ENCODE data around the gene KPNA4. TPM values are rescaled to one million over a fixed set of nuclear protein-coding genes. Genes with fewer than 3 reads are reported as not detected.
"Not testable (repeated sequence)": the region's sequence is repeated elsewhere in the genome, so short reads cannot be mapped to it uniquely, and the experiment has no call there.

Gene KPNA4
- 72.5 and 75.9 TPM in 2 replicates for total RNA-seq

GRCh38 chr3:160565442-160566403 lies at the start of gene KPNA4:
Gene KPNA4 (minus strand): TSS chr3:160565571. CDS start chr3:160565282, 289 bp downstream.
- intact Hi-C loops (cut with micrococcal nuclease) = loop anchor here (1.0 to 5.0 kb wide), 6 partner anchors 116 to 656 kb away; partner anchors contain the start of genes IFT80, NMD3, SMC4 and TRIM59
- DNase-seq = peak; percentile 99
- Mint-ChIP-seq H3K4me1 (peaks cover 52% of the 10 kb centered on the region), H3K36me3 (ENCODE audit: low read depth) (peaks cover 34% of the 10 kb centered on the region), H3K27ac (peak within 1 kb of the TSS; percentile 100), H3K4me3 (peak within 1 kb of the TSS; percentile 100), H3K9me3 (no peaks in the 10 kb centered on the region), H3K27me3 (no peaks in the 10 kb centered on the region)

GRCh38 chr3:160613661-160614060 lies 48.3 kb upstream of the KPNA4 start:
- Mint-ChIP-seq H3K9me3 (no peaks in the 10 kb centered on the region), H3K36me3 (ENCODE audit: low read depth) (no peaks in the 10 kb centered on the region), H3K4me3 (no peak overlapping the region), H3K27me3 (peaks cover 34% of the 10 kb centered on the region), H3K27ac (no peak overlapping the region), H3K4me1 (no peaks in the 10 kb centered on the region)
- no peak for DNase-seq
- intact Hi-C loops (cut with micrococcal nuclease) = no loop called here

GRCh38 chr3:160612386-160613075 lies 47.2 kb upstream of the KPNA4 start:
- Mint-ChIP-seq H3K4me3 (no peak overlapping the region), H3K9me3 (no peaks in the 10 kb centered on the region), H3K27me3 (peaks cover 35% of the 10 kb centered on the region), H3K4me1 (no peaks in the 10 kb centered on the region), H3K36me3 (ENCODE audit: low read depth) (no peaks in the 10 kb centered on the region), H3K27ac (no peak overlapping the region)
- no peak for DNase-seq
- intact Hi-C loops (cut with micrococcal nuclease) = no loop called here

- Mint-ChIP-seq H3K36me3 (ENCODE audit: low read depth) (no peaks in the 10 kb centered on the region), H3K4me3 (no peak overlapping the region), H3K9me3 (no peaks in the 10 kb centered on the region), H3K27ac (no peak overlapping the region), H3K4me1 (no peaks in the 10 kb centered on the region), H3K27me3 (peaks cover 30% of the 10 kb centered on the region)
- intact Hi-C loops (cut with micrococcal nuclease) = no loop called here
- no peak for DNase-seq
Measured at GRCh38 chr3:160611141-160611540, 45.8 kb upstream of the KPNA4 start.

GRCh38 chr3:160608870-160609269 lies 43.5 kb upstream of the KPNA4 start:
- no peaks in the 10 kb centered on the region for H3K4me1 Mint-ChIP-seq

GRCh38 chr3:160607826-160608225 lies 42.5 kb upstream of the KPNA4 start:
- peaks cover 9% of the 10 kb centered on the region for H3K27me3 Mint-ChIP-seq
- DNase-seq = no peak
- H3K9me3 Mint-ChIP-seq = no peaks in the 10 kb centered on the region
- no peak overlapping the region for H3K27ac Mint-ChIP-seq
- intact Hi-C loops (cut with micrococcal nuclease) = no loop called here
- no peaks in the 10 kb centered on the region for H3K36me3 Mint-ChIP-seq (ENCODE audit: low read depth)
- H3K4me3 Mint-ChIP-seq = no peak overlapping the region
- no peaks in the 10 kb centered on the region for H3K4me1 Mint-ChIP-seq

More at GRCh38 chr3:160608870-160609269, 43.5 kb upstream of the KPNA4 start:
- intact Hi-C loops (cut with micrococcal nuclease) = no loop called here
- no peaks in the 10 kb centered on the region for H3K9me3 Mint-ChIP-seq
- peaks cover 17% of the 10 kb centered on the region for H3K27me3 Mint-ChIP-seq
- H3K36me3 Mint-ChIP-seq (ENCODE audit: low read depth) = no peaks in the 10 kb centered on the region
- H3K27ac Mint-ChIP-seq = no peak overlapping the region
- DNase-seq = no peak
- H3K4me3 Mint-ChIP-seq = no peak overlapping the region

- Mint-ChIP-seq H3K4me1 (no peaks in the 10 kb centered on the region), H3K27ac (no peak overlapping the region), H3K36me3 (ENCODE audit: low read depth) (no peaks in the 10 kb centered on the region), H3K9me3 (no peaks in the 10 kb centered on the region), H3K27me3 (peaks cover 6% of the 10 kb centered on the region), H3K4me3 (no peak overlapping the region)
- no peak for DNase-seq
- intact Hi-C loops (cut with micrococcal nuclease) = no loop called here
Measured at GRCh38 chr3:160605315-160605714, 39.9 kb upstream of the KPNA4 start.

- H3K9me3 Mint-ChIP-seq = not testable (repeated sequence)
Measured at GRCh38 chr3:160603845-160604244, 38.5 kb upstream of the KPNA4 start.

GRCh38 chr3:160602259-160602658 lies 36.9 kb upstream of the KPNA4 start:
- intact Hi-C loops (cut with micrococcal nuclease) = no loop called here
- no peaks in the 10 kb centered on the region for H3K36me3 Mint-ChIP-seq (ENCODE audit: low read depth)
- no peaks in the 10 kb centered on the region for H3K9me3 Mint-ChIP-seq
- H3K4me1 Mint-ChIP-seq = no peaks in the 10 kb centered on the region
- H3K27ac Mint-ChIP-seq = no peak overlapping the region
- H3K27me3 Mint-ChIP-seq = peaks cover 5% of the 10 kb centered on the region
- no peak overlapping the region for H3K4me3 Mint-ChIP-seq
- DNase-seq = no peak

More at GRCh38 chr3:160603845-160604244, 38.5 kb upstream of the KPNA4 start:
- H3K36me3 Mint-ChIP-seq (ENCODE audit: low read depth); H3K4me1 Mint-ChIP-seq; DNase-seq; H3K4me3 Mint-ChIP-seq; H3K27ac Mint-ChIP-seq; H3K27me3 Mint-ChIP-seq; intact Hi-C loops (cut with micrococcal nuclease): not testable (repeated sequence)

- H3K4me3 Mint-ChIP-seq = no peak overlapping the region
- DNase-seq = no peak
- no peak overlapping the region for H3K27ac Mint-ChIP-seq
- no peaks in the 10 kb centered on the region for H3K36me3 Mint-ChIP-seq (ENCODE audit: low read depth)
- H3K27me3 Mint-ChIP-seq = peaks cover 5% of the 10 kb centered on the region
- no peaks in the 10 kb centered on the region for H3K4me1 Mint-ChIP-seq
- no peaks in the 10 kb centered on the region for H3K9me3 Mint-ChIP-seq
- intact Hi-C loops (cut with micrococcal nuclease) = no loop called here
Measured at GRCh38 chr3:160601288-160601687, 35.9 kb upstream of the KPNA4 start.

- no peaks in the 10 kb centered on the region for H3K36me3 Mint-ChIP-seq (ENCODE audit: low read depth)
- H3K9me3 Mint-ChIP-seq = peaks cover 4% of the 10 kb centered on the region
- no peak for DNase-seq
- H3K27ac Mint-ChIP-seq = no peak overlapping the region
- no peak overlapping the region for H3K4me3 Mint-ChIP-seq
- intact Hi-C loops (cut with micrococcal nuclease) = no loop called here
- H3K4me1 Mint-ChIP-seq = no peaks in the 10 kb centered on the region
- H3K27me3 Mint-ChIP-seq = peaks cover 7% of the 10 kb centered on the region
Measured at GRCh38 chr3:160598865-160599264, 33.5 kb upstream of the KPNA4 start.

GRCh38 chr3:160588023-160588422 lies 22.7 kb upstream of the KPNA4 start:
- DNase-seq = no peak
- H3K27ac Mint-ChIP-seq = no peak overlapping the region
- no peak overlapping the region for H3K4me3 Mint-ChIP-seq
- H3K9me3 Mint-ChIP-seq = no peaks in the 10 kb centered on the region
- H3K36me3 Mint-ChIP-seq (ENCODE audit: low read depth) = no peaks in the 10 kb centered on the region
- H3K4me1 Mint-ChIP-seq = no peaks in the 10 kb centered on the region
- H3K27me3 Mint-ChIP-seq = peaks cover 47% of the 10 kb centered on the region
- intact Hi-C loops (cut with micrococcal nuclease) = no loop called here

GRCh38 chr3:160587105-160587504 lies 21.7 kb upstream of the KPNA4 start:
- no peaks in the 10 kb centered on the region for H3K9me3 Mint-ChIP-seq
- no peak for DNase-seq
- H3K27ac Mint-ChIP-seq = no peak overlapping the region

GRCh38 chr3:160586679-160587078 lies 21.3 kb upstream of the KPNA4 start:
- H3K36me3 Mint-ChIP-seq (ENCODE audit: low read depth) = no peaks in the 10 kb centered on the region
- peaks cover 53% of the 10 kb centered on the region for H3K27me3 Mint-ChIP-seq
- H3K4me1 Mint-ChIP-seq = no peaks in the 10 kb centered on the region
- no peak for DNase-seq
- H3K9me3 Mint-ChIP-seq = peaks cover 3% of the 10 kb centered on the region
- intact Hi-C loops (cut with micrococcal nuclease) = no loop called here
- no peak overlapping the region for H3K4me3 Mint-ChIP-seq
- no peak overlapping the region for H3K27ac Mint-ChIP-seq

More at GRCh38 chr3:160587105-160587504, 21.7 kb upstream of the KPNA4 start:
- intact Hi-C loops (cut with micrococcal nuclease) = no loop called here
- Mint-ChIP-seq H3K4me1 (no peaks in the 10 kb centered on the region), H3K36me3 (ENCODE audit: low read depth) (no peaks in the 10 kb centered on the region), H3K27me3 (peaks cover 51% of the 10 kb centered on the region), H3K4me3 (no peak overlapping the region)

All from activated CD4-positive, alpha-beta T cell treated with anti-CD3 and anti-CD28 coated beads, Interleukin-2, amount 10 ng/mL, durations not matched to agents 24 days and 14 days (primary cell).